CD4-positive, alpha-beta T cell treated with Interleukin-12 subunit alpha and Interleukin-12 subunit beta, for 1 hour (primary cell): Measurements from ENCODE around the gene WDR59.
"Not testable (repeated sequence)": the region's sequence is repeated elsewhere in the genome, so short reads cannot be mapped to it uniquely, and the experiment has no call there.

ENCODE experiments used
- DNase-seq: peaks from one replicate; pipeline ENCODE4 v3.0.0-alpha.2; 2020

Gene WDR59

GRCh38 chr16:75012380-75013081, 27.6 kb upstream of the WDR59 start:
- DNase-seq, result no peak

GRCh38 chr16:75011634-75012307, 26.8 kb upstream of the WDR59 start:
- peak; percentile 52 for DNase-seq

GRCh38 chr16:75010427-75010826, 25.5 kb upstream of the WDR59 start:
- DNase-seq, result no peak

- DNase-seq, result no peak
Measured at GRCh38 chr16:75007443-75007842, 22.5 kb upstream of the WDR59 start.

- DNase-seq, result no peak
Measured at GRCh38 chr16:75005697-75006096, 20.8 kb upstream of the WDR59 start.

GRCh38 chr16:75004460-75004859, 19.5 kb upstream of the WDR59 start:
- no peak for DNase-seq

GRCh38 chr16:75003931-75004330, 19.0 kb upstream of the WDR59 start:
- DNase-seq, result no peak

GRCh38 chr16:75002474-75002873, 17.6 kb upstream of the WDR59 start:
- no peak for DNase-seq

GRCh38 chr16:75000481-75001081, 15.7 kb upstream of the WDR59 start:
- no peak for DNase-seq

GRCh38 chr16:74999609-75000480, 14.9 kb upstream of the WDR59 start:
- peak; percentile 68 for DNase-seq

- peak; percentile 44 for DNase-seq
Measured at GRCh38 chr16:74999219-74999608, 14.3 kb upstream of the WDR59 start.

GRCh38 chr16:74998481-74999218, 13.7 kb upstream of the WDR59 start, which contains the start of gene ZNRF1:
Gene ZNRF1, plus strand, starts transcription at chr16:74999024. Its CDS starts 648 bp downstream, at chr16:74999672.
- peak; percentile 86 for DNase-seq

GRCh38 chr16:74997042-74997491, 12.1 kb upstream of the WDR59 start:
- DNase-seq, result no peak

GRCh38 chr16:74995986-74996385, 11.1 kb upstream of the WDR59 start:
- DNase-seq, result no peak

GRCh38 chr16:74991593-74992403, 6.9 kb upstream of the WDR59 start:
- no peak for DNase-seq

- DNase-seq, result no peak
Measured at GRCh38 chr16:74991268-74991592, 6.3 kb upstream of the WDR59 start.

GRCh38 chr16:74990832-74991231, 5.9 kb upstream of the WDR59 start:
- DNase-seq, result no peak

GRCh38 chr16:74989864-74990263, 4.9 kb upstream of the WDR59 start:
- not testable (repeated sequence) for DNase-seq

GRCh38 chr16:74987027-74987681, 2.2 kb upstream of the WDR59 start:
- DNase-seq, result no peak

- DNase-seq, result no peak
Measured at GRCh38 chr16:74984194-74984528, 762 bp downstream of the WDR59 start.

GRCh38 chr16:74982256-74982655, 2.7 kb downstream of the WDR59 start:
- no peak for DNase-seq
